GM12878 (cell line): Measurements from ENCODE around the gene ZYG11B. TPM values are rescaled to one million over a fixed set of nuclear protein-coding genes. Genes with fewer than 3 reads are reported as not detected.

Experiments
- ATAC-seq: fragments of 200-7000 bp; cut with Tn5 transposase; 3 replicates; pipeline ENCODE4 v1.9.1; 2020; ENCODE audit warnings: mild to moderate bottlenecking, moderate library complexity
- BruUV-seq: library from RNA; stranded (reverse); fragments of 400-500 nt; replicated peaks from 2 replicates; lab custom pipeline; 2021; lab: Mats Ljungman, UMichigan
- CTCF ChIA-PET: fragments of 300-600 bp; sonication (Branson Sonifier 250); formaldehyde crosslinking; extraction: SDS; loops from one replicate; lab custom pipeline; 2021; ENCODE audit warnings: inconsistent platforms; lab: Yijun Ruan, JAX
- POLR2A ChIA-PET: fragments of 350-600 bp; formaldehyde crosslinking; extraction: SDS; loops from one replicate; lab custom pipeline; 2021; ENCODE audit warnings: inconsistent platforms; lab: Charles Lee
- RAD21 ChIA-PET: fragments of 300-600 bp; sonication (Branson Sonifier 250); formaldehyde crosslinking; loops from one replicate; lab custom pipeline; 2023; ENCODE audit warnings: antibody characterized with exemption; ENCODE audit not compliant: unreplicated experiment; lab: Charles Lee
- SMC1A ChIA-PET: fragments of 300-600 bp; sonication (Branson Sonifier 250); formaldehyde crosslinking; loops from one replicate; lab custom pipeline; 2023; ENCODE audit not compliant: unreplicated experiment, uncharacterized antibody; lab: Charles Lee
- DNase-seq: peaks from one replicate; pipeline ENCODE4 v3.0.0-alpha.2; 2011; ENCODE audit warnings: low read depth, low spot score
- FAIRE-seq: peaks from 3 replicates; lab custom pipeline; 2011; peaks lifted over from hg19 to GRCh38; lab: Jason Lieb, UNC
- H2AFZ ChIP-seq: 2 replicates; pipeline ENCODE4 v1.6.0; 2011; ENCODE audit warnings: low read depth, low read length, control low read depth; ENCODE audit not compliant: control insufficient read depth
- H3K27ac ChIP-seq: 2 replicates; pipeline ENCODE4 v1.5.1; 2011; ENCODE audit warnings: control low read depth; ENCODE audit not compliant: control insufficient read depth, insufficient read depth
- H3K27me3 ChIP-seq, 2 experiments: replicated peaks in 1 of 2; 2 replicates each; pipeline versions ENCODE4 v1.6.0 to v1.6.1; 2011; ENCODE audit warnings: low read length in 1 of 2; ENCODE audit not compliant: control insufficient read depth in 2 of 2, insufficient read depth in 2 of 2
- H3K36me3 ChIP-seq, 2 experiments: 2 replicates each; pipeline ENCODE4 v1.5.1; 2011; ENCODE audit warnings: low read length in 1 of 2; ENCODE audit not compliant: control insufficient read depth in 2 of 2, insufficient read depth in 2 of 2
- H3K4me1 ChIP-seq: 2 replicates; pipeline ENCODE4 v1.6.1; 2011; ENCODE audit warnings: mild to moderate bottlenecking, low read length, moderate library complexity, mixed read lengths; ENCODE audit not compliant: control insufficient read depth, insufficient read depth
- H3K4me2 ChIP-seq: 2 replicates; pipeline ENCODE4 v1.6.0; 2011; ENCODE audit warnings: control low read depth; ENCODE audit not compliant: control insufficient read depth, insufficient read depth
- H3K4me3 ChIP-seq: fragments of 200-600 bp; sonication (generic); 2 replicates; pipeline ENCODE4 v1.5.1; 2016
- H3K79me2 ChIP-seq: 2 replicates; pipeline ENCODE4 v1.6.0; 2011; ENCODE audit warnings: low read length; ENCODE audit not compliant: control insufficient read depth, insufficient read depth
- H3K9ac ChIP-seq: 2 replicates; pipeline ENCODE4 v1.8.0; 2011; ENCODE audit warnings: low read length, control low read depth, mixed read lengths; ENCODE audit not compliant: control insufficient read depth, insufficient read depth
- H3K9me3 ChIP-seq: replicated peaks from 3 replicates; pipeline ENCODE4 v1.5.1; 2011; ENCODE audit warnings: mild to moderate bottlenecking, low read length; ENCODE audit not compliant: control insufficient read depth, insufficient read depth
- H4K20me1 ChIP-seq: 2 replicates; pipeline ENCODE4 v1.6.0; 2011; ENCODE audit not compliant: control insufficient read depth, insufficient read depth
- ASH2L ChIP-seq: fragments of 300-600, 200-600 bp; sonication (generic); IDR thresholded peaks from 2 replicates; pipeline ENCODE4 v1.6.1; 2017; ENCODE audit warnings: low read depth, mild to moderate bottlenecking, borderline replicate concordance
- BCL3 ChIP-seq: IDR thresholded peaks from 2 replicates; pipeline ENCODE4 v1.6.1; 2011; ENCODE audit warnings: borderline replicate concordance, low read depth, mild to moderate bottlenecking, moderate library complexity, low read length; ENCODE audit not compliant: insufficient read depth, poor library complexity, severe bottlenecking
- MTA2 ChIP-seq: fragments of 450-650 bp; IDR thresholded peaks from 2 replicates; pipeline ENCODE4 v1.6.1; 2016; ENCODE audit warnings: low read depth, mild to moderate bottlenecking, moderate library complexity
- NR2C2 ChIP-seq: IDR thresholded peaks from 2 replicates; pipeline ENCODE4 v1.6.1; 2011; ENCODE audit warnings: borderline replicate concordance, low read depth; ENCODE audit not compliant: control insufficient read depth, insufficient read length
- ZSCAN29 ChIP-seq: fragments of 450-650 bp; IDR thresholded peaks from 2 replicates; pipeline ENCODE4 v1.6.1; 2017; ENCODE audit warnings: mild to moderate bottlenecking, moderate library complexity
- WGBS: methylation state at CpG from one replicate; pipeline ENCODE4 v1.1.6; 2016; ENCODE audit warnings: low lambda C conversion rate; ENCODE audit not compliant: insufficient replicate concordance, insufficient coverage; ENCODE audit errors: missing lambda C conversion rate; 5-methylcytosine and 5-hydroxymethylcytosine counted together
- in situ Hi-C: fragments of 300-500 bp; cut with MboI; formaldehyde crosslinking; loops from 9 replicates; pipeline ENCODE4 v1.14.3; 2018; ENCODE audit warnings: mixed read lengths
- intact Hi-C: fragments of 100-400 bp; cut with micrococcal nuclease; formaldehyde crosslinking; loops from one replicate; pipeline ENCODE4 v1.14.2; 2022; ENCODE audit not compliant: unreplicated experiment
- polyA plus RNA-seq, 11 experiments: library from polyadenylated mRNA; depleted of rRNA in 4 of 11; unstranded in 6 of 11; stranded (reverse) in 5 of 11; fragments of >200 nt; fragmentation: Nextera tagmentation in 4 of 11; fragmentation: Illumina TruSeq in 1 of 11; extraction: Ambion mirVana in 4 of 11; extraction: Trizol in 1 of 11; gene quantifications; 1 replicate in 1 of 11; 2 replicates in 10 of 11; pipeline versions ENCODE4 v1.2.1 to v1.2.3, GENCODE V29; 2011 to 2016; ENCODE audit warnings: inconsistent platforms in 2 of 11, missing spikeins in 2 of 11, low read depth in 1 of 11
- total RNA-seq, 4 experiments: library from RNA; depleted of rRNA in 3 of 4; stranded (reverse); fragments of >200 nt in 3 of 4; fragmentation: Illumina TruSeq in 1 of 4; extraction: Trizol in 1 of 4; gene quantifications; 2 replicates each; pipeline versions ENCODE4 v1.2.1 to v1.2.3, GENCODE V29; 2013 to 2021

Gene ZYG11B
- total and polyA plus RNA-seq, 10 of the 15 experiments (the other 5 are each of a cell fraction or from before 2014, with no cell fraction given): 1.8 to 8.5 (median 5.3) TPM

DNA sequence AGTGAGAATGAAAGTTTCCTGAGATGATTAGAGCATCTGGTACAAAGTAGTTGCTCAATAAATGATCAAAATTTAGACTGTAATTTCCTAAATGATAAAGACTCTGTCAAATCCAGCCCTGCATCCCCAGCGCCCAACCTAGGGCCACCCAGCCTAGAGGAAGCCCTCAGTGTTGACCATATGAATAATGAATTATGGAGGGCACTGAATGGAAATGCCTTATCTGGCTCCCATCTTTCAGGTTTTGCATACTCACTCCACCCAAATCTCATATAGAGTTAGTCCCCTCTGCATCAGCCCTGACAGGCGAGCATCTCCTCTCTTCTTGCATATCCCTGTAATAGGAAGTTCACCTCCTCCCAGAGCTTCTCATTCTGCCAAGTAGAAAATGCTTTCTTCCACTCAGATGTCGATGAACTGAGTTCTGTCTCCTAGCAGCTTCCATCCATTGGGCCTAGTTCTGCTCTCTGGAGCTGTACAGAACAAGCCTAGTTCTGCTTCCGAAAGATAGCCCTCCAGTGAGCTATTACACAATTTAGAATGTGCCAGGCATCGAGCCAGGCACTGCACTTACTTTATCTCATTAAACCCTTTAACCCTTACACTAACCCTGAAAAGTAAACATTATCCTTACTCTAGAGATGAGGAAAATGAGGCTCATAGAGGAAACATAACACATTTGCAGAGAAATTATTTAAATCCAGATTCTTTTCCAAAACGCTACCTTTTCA is 49.0 kb upstream of the ZYG11B start:
- H2AFZ ChIP-seq: no peak overlapping the region
- no TSS peak for BruUV-seq
- ATAC-seq: no peak
- no peak for DNase-seq
- no peak overlapping the region for H3K4me3 ChIP-seq
- H3K4me1 ChIP-seq: no peaks in the 10 kb centered on the region
- CTCF ChIA-PET: interaction anchor here (0.9 to 2.5 kb wide), 2 partner anchors 9 to 272 kb away, joined by 5 to 7 read pairs; partner anchors contain the start of gene PRPF38A
- intact Hi-C loops: no loop called here
- no peak overlapping the region for H3K9ac ChIP-seq
- no peaks in the 10 kb centered on the region for H3K9me3 ChIP-seq
- SMC1A ChIA-PET: interaction anchor here (0.6 to 1.4 kb wide), 3 partner anchors 9 to 260 kb away, joined by 3 to 4 read pairs (median 3); no protein-coding TSS in a partner anchor
- H4K20me1 ChIP-seq: no peaks in the 10 kb centered on the region
- in situ Hi-C loops: no loop called here
- FAIRE-seq: no peak
- RAD21 ChIA-PET: no interaction called here
- H3K79me2 ChIP-seq: no peaks in the 10 kb centered on the region
- WGBS: 81% methylated on average over 6 of the region's 6 CpGs
- no peaks in the 10 kb centered on the region for H3K36me3 ChIP-seq
- no peaks in the 10 kb centered on the region for H3K27me3 ChIP-seq
- no peak overlapping the region for H3K27ac ChIP-seq
- POLR2A ChIA-PET: no interaction called here
- H3K4me2 ChIP-seq: no peak overlapping the region
- TF ChIP-seq ASH2L (no peak), NR2C2 (no peak), ZSCAN29 (no peak)

DNA sequence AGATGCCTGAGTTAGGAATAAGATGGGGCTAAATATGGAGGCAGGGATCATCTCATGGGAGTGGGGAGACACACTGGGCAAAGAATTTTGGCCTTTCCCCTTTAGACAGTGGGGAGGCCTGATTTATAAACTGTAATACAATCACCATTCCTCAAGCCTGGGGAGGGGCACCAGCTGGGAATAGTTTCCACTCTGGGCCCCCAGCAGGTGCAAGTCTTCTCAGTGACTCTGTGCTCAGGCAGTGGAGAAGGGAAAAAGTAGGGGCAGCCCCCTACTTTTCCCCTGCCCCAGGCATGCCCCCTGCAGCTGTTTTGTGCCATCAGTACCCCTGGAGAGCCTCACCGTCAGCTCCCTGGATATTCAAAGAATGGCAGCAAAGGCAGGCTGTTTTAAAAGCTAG is 47.2 kb upstream of the ZYG11B start:
- in situ Hi-C loops: no loop called here
- Histone ChIP-seq H3K4me1 (no peaks in the 10 kb centered on the region), H3K4me2 (no peak overlapping the region), H3K79me2 (no peaks in the 10 kb centered on the region), H3K27ac (no peak overlapping the region), H3K4me3 (no peak overlapping the region), H2AFZ (no peak overlapping the region), H3K36me3 (no peaks in the 10 kb centered on the region), H3K9ac (no peak overlapping the region), H3K27me3 (no peaks in the 10 kb centered on the region), H3K9me3 (no peaks in the 10 kb centered on the region), H4K20me1 (no peaks in the 10 kb centered on the region)
- ChIA-PET SMC1A (interaction anchor here (0.8 kb wide), 1 partner anchor 12 kb away, joined by 3 read pairs; no protein-coding TSS in a partner anchor), POLR2A (no interaction called here), CTCF (interaction anchor here (0.9 to 1.0 kb wide), 2 partner anchors 12 to 894 kb away, joined by 3 to 5 read pairs; no protein-coding TSS in a partner anchor), RAD21 (no interaction called here)
- intact Hi-C loops: no loop called here
- FAIRE-seq: no peak
- DNase-seq: no peak
- ATAC-seq: no peak
- TF ChIP-seq MTA2: no peak
- peak; percentile 23 for TF ChIP-seq BCL3
- WGBS: 92% methylated on average over 1 of the region's 1 CpG
- BruUV-seq: no TSS peak
